ENCODE measurements around the gene NLK.

Gene NLK

GRCh38 chr17:28041068-28041843 lies 1.2 kb upstream of the NLK start:
- peak; percentile 93 to 97 (median 96) for DNase-seq

GRCh38 chr17:28041844-28042656 lies 427 bp upstream of the NLK start:
- no peak for DNase-seq

GRCh38 chr17:28042721-28043291 lies 329 bp downstream of the NLK start:
- DNase-seq: no peak

GRCh38 chr17:28043296-28043695 lies 819 bp downstream of the NLK start:
- no peak for DNase-seq

DNA sequence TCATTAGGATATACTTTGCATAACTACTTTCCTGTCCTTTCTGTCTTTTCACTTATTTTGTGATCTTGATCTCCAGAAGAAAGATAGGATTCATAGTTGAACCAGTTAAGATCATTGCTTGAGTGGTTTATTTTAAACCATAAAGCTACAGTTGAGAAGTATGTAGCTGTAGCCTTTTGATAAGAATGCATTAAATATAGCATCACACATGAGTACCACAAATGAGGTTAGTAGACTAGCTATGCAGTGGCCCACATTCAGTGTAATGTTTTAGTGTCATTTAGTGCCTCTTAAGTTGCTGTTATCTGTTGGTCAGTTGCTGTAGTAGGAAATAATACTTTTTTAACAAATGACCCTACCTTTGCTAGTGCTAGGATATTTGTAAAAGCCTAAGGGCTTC lies 1.3 kb downstream of the NLK start:
- no peak for DNase-seq

DNA sequence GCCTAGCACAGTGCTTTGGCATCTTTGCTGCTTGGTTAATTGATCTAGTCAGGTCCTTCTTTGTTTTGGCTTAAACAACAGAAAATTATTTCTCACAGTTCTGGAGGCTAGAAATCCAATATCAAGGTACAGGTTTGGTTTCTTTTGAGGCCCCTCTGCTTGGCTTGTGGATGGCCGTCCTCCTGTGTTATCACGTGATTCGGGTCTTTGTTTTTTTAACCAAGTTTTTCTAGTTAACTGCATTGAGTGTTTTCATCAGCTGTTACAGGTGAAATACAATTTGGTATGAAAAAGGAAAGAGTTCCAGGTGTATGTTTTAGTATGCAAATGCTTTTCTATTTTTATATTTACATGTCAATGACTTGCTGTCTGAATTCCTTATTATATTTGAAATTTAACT lies 2.8 kb downstream of the NLK start:
- DNase-seq: no peak

GRCh38 chr17:28046034-28046825 lies 3.8 kb downstream of the NLK start:
- no peak for DNase-seq

- no peak for DNase-seq
These were observed 5.3 kb downstream of the NLK start for GRCh38 chr17:28047806-28048205.

GRCh38 chr17:28049071-28049470 lies 6.6 kb downstream of the NLK start:
- DNase-seq: no peak

- DNase-seq: no peak
These were observed 10.7 kb downstream of the NLK start for GRCh38 chr17:28053044-28053670.

DNA sequence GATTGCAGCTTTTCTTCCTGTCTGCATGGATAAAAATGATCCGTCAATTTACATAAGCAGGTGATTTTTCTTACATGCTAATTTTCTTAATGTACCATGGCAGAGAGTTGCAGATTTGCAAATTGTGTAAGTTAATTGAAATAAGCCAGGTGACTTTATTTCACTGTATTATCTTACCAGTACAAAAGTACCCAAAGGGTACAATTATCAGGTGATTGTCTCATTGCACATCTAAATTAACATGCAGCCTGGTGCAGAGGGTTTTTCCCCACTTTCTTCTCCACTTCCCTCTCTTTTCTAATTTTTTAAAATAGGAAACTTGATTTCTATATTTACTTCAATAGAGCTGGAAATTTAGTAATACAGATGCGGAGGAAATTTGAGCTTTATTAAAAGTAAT lies 11.2 kb downstream of the NLK start:
- DNase-seq: no peak

DNA sequence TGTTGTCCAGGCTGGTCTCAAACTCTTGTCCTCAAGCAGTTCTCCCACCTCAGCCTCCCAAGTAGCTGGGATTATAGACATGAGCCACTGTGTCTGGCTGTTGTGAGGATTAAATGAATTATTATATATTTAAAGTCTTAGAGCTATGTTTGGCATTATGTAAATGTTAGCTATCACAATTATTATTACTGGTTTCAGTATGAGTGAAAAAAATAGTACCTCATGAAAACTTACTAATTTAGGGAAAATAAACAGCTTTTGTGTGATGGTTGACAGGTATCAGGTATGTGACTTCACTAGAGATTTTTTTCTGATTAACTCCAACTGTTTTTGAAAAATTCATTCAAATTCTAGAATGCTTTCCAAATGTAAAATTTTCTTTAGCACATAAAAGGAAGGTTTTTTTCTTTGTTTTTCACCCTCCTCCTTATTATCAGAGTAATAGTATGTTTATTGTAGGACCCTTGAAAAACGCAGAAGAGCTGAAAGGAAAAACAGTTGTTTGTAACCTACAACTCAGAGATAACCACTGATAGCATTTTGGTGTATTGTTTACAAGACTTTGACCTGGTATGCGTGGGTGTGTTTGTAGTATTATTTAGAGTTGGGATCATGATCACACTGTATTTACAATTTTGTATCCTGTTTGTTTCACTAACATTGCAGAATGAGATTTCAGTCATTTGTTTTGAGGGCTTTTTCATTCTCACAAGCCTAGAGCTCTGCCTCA lies 13.2 kb downstream of the NLK start:
- no peak for DNase-seq

DNA sequence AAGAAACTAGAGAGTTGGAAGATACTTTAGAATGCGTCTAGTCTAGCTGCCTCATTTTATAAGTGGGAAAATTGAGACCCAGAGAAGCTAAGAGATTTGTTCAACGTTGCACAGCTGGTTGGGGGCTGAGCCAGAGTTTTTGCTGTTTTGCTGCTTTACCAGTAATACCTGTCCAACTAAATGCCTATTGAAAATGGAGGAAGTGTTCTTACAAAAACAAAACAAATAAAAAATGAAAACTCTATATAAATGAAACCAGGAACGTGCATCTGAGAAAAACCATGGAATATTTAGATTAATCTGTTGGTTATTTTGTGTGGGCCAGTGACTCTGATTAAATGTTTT lies 13.8 kb downstream of the NLK start:
- DNase-seq: no peak

- DNase-seq: no peak
These were observed 15.3 kb downstream of the NLK start for GRCh38 chr17:28057731-28058246.

DNA sequence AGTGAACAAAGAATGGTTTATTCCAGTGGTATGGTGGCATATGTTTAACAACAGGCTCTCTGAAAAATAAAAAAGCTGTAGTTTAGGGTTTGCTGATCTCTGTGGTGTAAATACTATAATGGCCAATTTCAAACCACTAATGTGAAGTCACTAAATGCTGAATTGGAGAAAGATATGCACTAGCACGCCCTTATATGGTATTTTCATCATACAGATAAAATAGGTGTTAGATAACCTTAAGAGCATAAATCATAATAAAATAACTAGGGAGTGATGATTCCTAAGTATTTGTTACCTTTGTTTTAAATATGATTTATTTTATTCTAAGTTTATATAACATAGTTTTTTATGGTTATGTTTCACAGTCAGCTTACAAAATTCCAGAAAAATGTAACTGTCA lies 17.2 kb downstream of the NLK start:
- no peak for DNase-seq

GRCh38 chr17:28065706-28066105 lies 23.2 kb downstream of the NLK start:
- no peak for DNase-seq

DNA sequence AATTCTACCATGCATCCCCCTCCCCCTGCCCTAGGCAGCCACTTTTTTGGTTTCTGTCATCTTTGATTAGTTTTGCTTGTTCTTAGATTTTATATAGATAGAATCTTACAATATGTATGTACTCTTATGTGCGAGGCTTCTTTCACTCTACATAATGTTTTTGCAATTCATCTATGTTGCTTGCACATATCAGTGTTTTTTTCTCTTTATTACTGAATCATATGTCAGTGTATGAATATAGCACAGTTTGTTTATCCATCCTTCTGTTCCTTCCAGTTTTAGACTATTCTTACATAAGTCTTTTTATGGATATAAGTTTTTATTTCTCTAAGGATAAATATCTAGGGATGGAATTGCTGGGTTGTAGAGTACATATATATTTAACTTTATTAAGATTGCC lies 26.6 kb downstream of the NLK start:
- DNase-seq: no peak

DNA sequence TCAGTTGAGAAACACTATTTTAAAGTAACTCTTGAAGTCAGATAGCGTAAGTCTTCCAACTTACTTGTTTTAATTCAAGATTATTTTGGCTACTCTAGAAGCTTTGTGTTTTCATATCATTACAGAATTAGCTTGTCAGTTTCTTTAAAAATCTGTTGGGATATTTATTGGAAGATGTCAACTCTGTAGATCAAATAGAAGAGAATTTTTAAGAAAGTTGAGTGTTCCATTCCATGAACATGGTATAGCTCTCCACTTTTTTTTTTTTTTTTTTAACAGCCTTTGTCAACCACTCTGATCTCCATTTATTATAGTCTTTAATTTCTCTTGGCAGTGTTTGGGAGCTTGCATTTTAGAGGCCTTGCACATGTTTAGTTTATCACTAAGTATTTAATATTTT lies 28.7 kb downstream of the NLK start:
- no peak for DNase-seq

DNA sequence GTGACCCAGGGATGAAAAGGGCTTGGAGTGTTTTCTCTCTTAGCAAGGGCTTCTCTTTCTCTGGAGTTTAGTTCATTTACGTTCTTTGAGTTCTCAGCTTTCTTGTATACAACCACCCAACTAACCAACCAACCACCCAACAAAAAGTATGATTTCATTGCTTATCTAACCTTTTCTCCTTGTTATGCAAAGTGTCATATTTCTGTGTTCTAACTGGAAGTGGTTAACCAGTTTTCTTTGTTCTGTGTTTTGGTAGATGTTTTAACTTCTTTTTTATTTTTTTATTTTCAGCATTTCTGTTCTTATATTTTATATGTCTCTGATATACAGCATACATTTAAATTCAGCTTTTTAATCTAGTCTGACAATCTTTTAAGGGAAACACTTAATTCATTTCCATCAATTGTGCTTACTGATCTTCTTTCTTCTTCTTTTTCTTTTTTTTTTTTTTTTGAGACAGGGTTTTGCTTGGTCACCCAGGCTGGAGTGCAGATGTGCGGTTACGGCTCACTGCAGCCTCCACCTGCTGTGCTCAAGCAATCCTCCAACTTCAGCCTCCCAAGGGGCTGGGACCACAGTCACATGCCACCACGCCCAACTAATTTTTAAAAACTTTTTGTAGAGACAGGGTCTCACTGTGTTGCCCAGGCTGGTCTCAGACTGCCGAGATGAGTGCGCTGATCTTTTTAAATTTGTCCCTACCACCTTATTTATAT lies 29.6 kb downstream of the NLK start:
- DNase-seq: no peak

- DNase-seq: no peak
These were observed 30.6 kb downstream of the NLK start for GRCh38 chr17:28072936-28073533.

GRCh38 chr17:28074010-28074409 lies 31.5 kb downstream of the NLK start:
- no peak for DNase-seq

Data from activated naive CD4-positive, alpha-beta T cell (primary cell).